ENCODE results near the gene ARHGAP42. TPM values are rescaled to one million over a fixed set of nuclear protein-coding genes. Genes with fewer than 3 reads are reported as not detected.
A peak's percentile ranks its signal among the peaks of the same experiment; 100 is the strongest.

The ARHGAP42 gene
- total RNA-seq, 1 donor from 2014 or later: 19.1 TPM

GRCh38 chr11:100825626-100826025 lies 138.5 kb downstream of the ARHGAP42 start:
- Mint-ChIP-seq H3K36me3 (ENCODE audit: low read depth, unreplicated experiment) (no peaks in the 10 kb centered on the region), H3K9me3 (ENCODE audit: unreplicated experiment) (no peaks in the 10 kb centered on the region), H3K27ac (ENCODE audit: unreplicated experiment) (no peak overlapping the region), H3K4me3 (ENCODE audit: unreplicated experiment) (no peak overlapping the region), H3K4me1 (ENCODE audit: unreplicated experiment) (peaks cover 21% of the 10 kb centered on the region), H3K27me3 (ENCODE audit: unreplicated experiment) (no peaks in the 10 kb centered on the region)
- TF ChIP-seq CTCF (IDR thresholded peaks at IDR 0.05; ENCODE audit: unreplicated experiment): no peak
- DNase-seq (ENCODE audit: low spot score): no peak

GRCh38 chr11:100827934-100828661 lies 141.0 kb downstream of the ARHGAP42 start:
- Mint-ChIP-seq H3K4me3 (ENCODE audit: unreplicated experiment) (no peak overlapping the region), H3K4me1 (ENCODE audit: unreplicated experiment) (peaks cover 7% of the 10 kb centered on the region), H3K27ac (ENCODE audit: unreplicated experiment) (no peak overlapping the region), H3K9me3 (ENCODE audit: unreplicated experiment) (no peaks in the 10 kb centered on the region), H3K27me3 (ENCODE audit: unreplicated experiment) (no peaks in the 10 kb centered on the region), H3K36me3 (ENCODE audit: low read depth, unreplicated experiment) (no peaks in the 10 kb centered on the region)
- peak; percentile 55 for TF ChIP-seq CTCF (IDR thresholded peaks at IDR 0.05; ENCODE audit: unreplicated experiment)
- DNase-seq (ENCODE audit: low spot score): peak; percentile 51

GRCh38 chr11:100830274-100830673 lies 143.2 kb downstream of the ARHGAP42 start:
- Mint-ChIP-seq H3K36me3 (ENCODE audit: low read depth, unreplicated experiment) (no peaks in the 10 kb centered on the region), H3K27me3 (ENCODE audit: unreplicated experiment) (no peaks in the 10 kb centered on the region), H3K4me1 (ENCODE audit: unreplicated experiment) (peaks cover 7% of the 10 kb centered on the region), H3K9me3 (ENCODE audit: unreplicated experiment) (no peaks in the 10 kb centered on the region), H3K4me3 (ENCODE audit: unreplicated experiment) (no peak overlapping the region), H3K27ac (ENCODE audit: unreplicated experiment) (no peak overlapping the region)
- DNase-seq (ENCODE audit: low spot score): no peak
- TF ChIP-seq CTCF (IDR thresholded peaks at IDR 0.05; ENCODE audit: unreplicated experiment): no peak

GRCh38 chr11:100830978-100831732 lies 144.1 kb downstream of the ARHGAP42 start:
- Mint-ChIP-seq H3K4me1 (ENCODE audit: unreplicated experiment) (peaks cover 7% of the 10 kb centered on the region), H3K4me3 (ENCODE audit: unreplicated experiment) (no peak overlapping the region), H3K27me3 (ENCODE audit: unreplicated experiment) (no peaks in the 10 kb centered on the region), H3K9me3 (ENCODE audit: unreplicated experiment) (no peaks in the 10 kb centered on the region), H3K36me3 (ENCODE audit: low read depth, unreplicated experiment) (no peaks in the 10 kb centered on the region), H3K27ac (ENCODE audit: unreplicated experiment) (no peak overlapping the region)
- TF ChIP-seq CTCF (IDR thresholded peaks at IDR 0.05; ENCODE audit: unreplicated experiment): no peak
- no peak for DNase-seq (ENCODE audit: low spot score)

Data from endothelial cell (in vitro differentiated cells).